Fibroblast of lung (primary cell): ENCODE measurements around the gene POMGNT1.

ENCODE experiments used
- EZH2 ChIP-seq: IDR thresholded peaks from 2 replicates; pipeline ENCODE4 v1.5.1; 2012; ENCODE audit warnings: low read length, control low read depth, mild to moderate bottlenecking; ENCODE audit errors: missing control alignments
- TF ChIP-seq, protein P1 (sequence below), 2 donors: IDR thresholded peaks in 1 of 2; conservative IDR thresholded peaks in 1 of 2; 1 replicate in 1 of 2; 2 replicates in 1 of 2; pipeline ENCODE4 v1.5.1; 2011 to 2012; ENCODE audit warnings: low read length in 2 of 2, control low read depth in 1 of 2, inconsistent platforms in 1 of 2, low read depth in 1 of 2, mild to moderate bottlenecking in 1 of 2

DNA sequence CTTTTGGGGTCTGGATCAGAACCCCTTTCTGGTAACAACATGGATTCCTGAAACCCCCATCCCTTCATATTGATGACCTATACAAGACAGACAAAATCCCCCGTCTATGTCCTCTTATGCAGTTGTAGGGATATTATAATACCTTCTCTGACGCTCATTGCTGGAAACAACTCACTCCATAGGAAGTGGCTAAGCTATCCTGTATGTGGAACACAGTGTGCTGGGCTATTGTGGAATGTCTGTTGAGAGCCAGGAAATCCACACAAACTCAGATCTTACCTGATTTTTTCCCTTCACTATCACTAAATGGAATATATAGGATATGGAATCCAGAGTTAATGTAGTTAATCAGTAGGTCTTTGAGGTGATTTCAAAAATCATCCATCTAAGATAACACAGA, 48.1 kb downstream of the POMGNT1 start:
- TF ChIP-seq, protein P1, sequence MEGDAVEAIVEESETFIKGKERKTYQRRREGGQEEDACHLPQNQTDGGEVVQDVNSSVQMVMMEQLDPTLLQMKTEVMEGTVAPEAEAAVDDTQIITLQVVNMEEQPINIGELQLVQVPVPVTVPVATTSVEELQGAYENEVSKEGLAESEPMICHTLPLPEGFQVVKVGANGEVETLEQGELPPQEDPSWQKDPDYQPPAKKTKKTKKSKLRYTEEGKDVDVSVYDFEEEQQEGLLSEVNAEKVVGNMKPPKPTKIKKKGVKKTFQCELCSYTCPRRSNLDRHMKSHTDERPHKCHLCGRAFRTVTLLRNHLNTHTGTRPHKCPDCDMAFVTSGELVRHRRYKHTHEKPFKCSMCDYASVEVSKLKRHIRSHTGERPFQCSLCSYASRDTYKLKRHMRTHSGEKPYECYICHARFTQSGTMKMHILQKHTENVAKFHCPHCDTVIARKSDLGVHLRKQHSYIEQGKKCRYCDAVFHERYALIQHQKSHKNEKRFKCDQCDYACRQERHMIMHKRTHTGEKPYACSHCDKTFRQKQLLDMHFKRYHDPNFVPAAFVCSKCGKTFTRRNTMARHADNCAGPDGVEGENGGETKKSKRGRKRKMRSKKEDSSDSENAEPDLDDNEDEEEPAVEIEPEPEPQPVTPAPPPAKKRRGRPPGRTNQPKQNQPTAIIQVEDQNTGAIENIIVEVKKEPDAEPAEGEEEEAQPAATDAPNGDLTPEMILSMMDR (conservative IDR thresholded peaks at IDR 0.05 in 1 of 2, IDR thresholded peaks at IDR 0.05 in 1 of 2; ENCODE audit: low read depth in 1 of 2, low read length in 2 of 2): no peak
- no peak for TF ChIP-seq EZH2
